GM19099 (cell line): ENCODE results near the gene TFEB.

ENCODE experiments used
- POLR2A ChIP-seq: IDR thresholded peaks from 3 replicates; pipeline ENCODE4 v1.6.1; 2011; ENCODE audit warnings: low read depth; ENCODE audit not compliant: insufficient read length; ENCODE audit errors: extremely low read depth

TFEB gene

GRCh38 chr6:41700463-41701347 is 34.7 kb downstream of the TFEB start:
- TF ChIP-seq POLR2A: no peak

DNA sequence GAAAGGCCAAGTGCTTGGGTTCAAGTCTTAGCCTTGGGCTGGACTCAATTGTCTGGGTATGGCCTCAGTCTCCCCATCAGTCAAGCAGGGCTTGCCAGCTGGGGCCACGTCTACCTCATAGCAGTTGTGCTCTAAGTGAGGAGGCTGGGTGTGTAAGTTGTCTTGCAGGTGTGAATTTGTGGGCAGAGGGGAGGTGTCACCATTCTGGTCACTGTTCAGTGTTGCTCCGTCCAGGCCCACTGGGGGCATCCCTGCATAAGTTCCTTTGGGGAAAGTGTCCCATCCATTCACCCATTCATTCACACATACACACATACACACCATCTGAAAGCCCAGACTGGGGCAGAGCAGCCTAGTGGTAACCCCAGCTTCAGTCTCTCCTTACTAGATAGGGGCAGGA is 36.3 kb downstream of the TFEB start:
- no peak for TF ChIP-seq POLR2A

GRCh38 chr6:41697861-41698781 is 37.3 kb downstream of the TFEB start:
- no peak for TF ChIP-seq POLR2A

DNA sequence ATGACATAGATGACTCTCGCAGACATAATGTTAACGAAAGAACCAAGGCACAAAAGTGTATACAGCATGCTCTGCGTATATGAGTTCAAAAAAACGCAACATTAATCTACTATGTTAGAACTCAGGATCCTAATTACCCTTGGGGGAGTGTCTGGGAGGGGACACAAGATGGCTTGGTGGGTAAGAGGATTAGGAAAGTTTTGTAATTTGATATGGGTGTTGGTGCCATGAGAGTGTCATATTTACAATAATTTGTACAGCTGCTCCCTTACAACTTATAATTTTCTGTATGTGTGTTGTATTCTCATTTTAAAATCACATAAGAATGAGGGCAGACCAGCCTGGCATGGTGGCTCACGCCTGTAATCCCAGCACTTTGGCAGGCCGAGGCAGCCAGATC is 38.6 kb downstream of the TFEB start:
- no peak for TF ChIP-seq POLR2A

GRCh38 chr6:41695825-41696224 is 39.6 kb downstream of the TFEB start:
- TF ChIP-seq POLR2A: no peak

DNA sequence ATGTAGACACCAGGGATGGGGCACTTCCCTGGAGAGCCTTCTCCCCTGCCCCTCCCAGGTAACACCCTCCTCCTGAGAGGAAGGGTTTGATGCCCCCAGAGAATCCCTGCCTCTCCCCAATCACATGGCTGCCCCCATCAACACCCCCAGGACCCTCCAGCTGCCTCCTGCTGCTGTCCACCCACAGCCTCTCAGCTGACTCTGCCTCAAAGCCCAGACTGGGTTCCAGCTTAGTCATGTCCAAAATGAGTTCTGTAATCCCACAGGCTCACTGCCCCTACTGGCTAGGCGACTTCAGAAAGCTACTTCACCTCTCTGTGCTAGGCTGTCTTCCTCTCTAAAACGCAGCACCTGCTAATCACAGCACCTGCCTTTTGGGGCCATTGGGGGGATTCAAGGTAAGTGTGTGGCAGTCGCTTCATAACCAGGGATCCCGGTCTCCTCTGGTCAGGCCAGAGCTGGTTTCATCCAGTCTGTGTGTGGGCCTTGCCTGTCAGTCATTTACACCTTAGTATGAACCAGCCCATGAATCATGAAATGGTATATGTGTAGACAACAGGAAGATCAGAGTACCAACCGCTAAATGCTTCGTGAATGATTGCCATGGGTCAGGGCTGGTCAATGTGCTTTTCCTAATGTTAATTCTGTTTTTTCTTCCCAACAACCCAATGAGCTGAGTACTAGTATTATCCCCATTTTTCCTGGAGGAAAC is 40.4 kb downstream of the TFEB start:
- TF ChIP-seq POLR2A: no peak

DNA sequence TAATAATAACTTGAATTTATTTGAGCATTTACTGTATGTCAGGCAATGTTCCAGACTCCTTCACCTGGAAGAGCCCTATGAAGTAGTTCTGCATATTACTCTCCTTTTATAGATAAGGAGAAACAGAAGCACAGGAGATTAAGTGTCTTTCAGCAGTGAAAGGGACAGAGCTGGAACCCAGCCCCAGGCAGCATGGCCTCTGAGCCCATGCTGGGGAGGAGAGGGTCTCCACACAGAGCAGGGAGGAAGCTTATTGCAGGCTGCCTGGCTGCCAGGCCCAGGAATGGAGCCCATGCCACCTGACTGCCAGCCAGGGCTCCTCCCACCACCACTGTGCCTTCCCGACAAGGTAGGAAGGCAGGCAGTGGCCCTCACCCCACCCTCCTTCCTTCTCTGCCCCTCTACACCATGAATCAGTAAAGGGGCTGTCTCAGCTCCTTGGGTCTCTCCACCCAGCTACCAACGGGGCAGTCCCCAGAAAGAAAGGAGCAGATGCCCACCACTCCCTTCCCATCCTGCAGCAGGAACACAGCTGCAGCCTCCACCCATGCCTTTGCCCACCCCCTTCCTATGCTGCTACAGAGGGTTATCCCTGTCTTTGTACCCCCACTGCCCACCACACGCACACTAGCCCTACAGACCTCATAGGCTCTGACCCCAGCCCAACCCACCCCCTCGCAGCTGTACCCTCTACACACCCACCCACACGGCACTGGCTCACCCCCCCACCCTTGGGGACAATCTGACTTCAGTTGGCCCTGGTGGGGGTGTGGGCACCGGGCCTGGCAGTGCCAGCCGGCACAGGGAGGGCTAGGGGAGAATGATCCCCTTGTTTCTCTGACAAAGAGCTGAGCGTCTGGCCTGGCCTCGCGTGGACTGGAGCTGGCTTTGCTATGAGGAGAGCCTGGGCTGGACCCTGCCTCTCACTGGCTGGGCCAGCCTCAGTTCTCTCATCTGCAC is 41.8 kb downstream of the TFEB start:
- peak; percentile 12 for TF ChIP-seq POLR2A

- no peak for TF ChIP-seq POLR2A
These were observed 42.7 kb downstream of the TFEB start for GRCh38 chr6:41692730-41693129.

- TF ChIP-seq POLR2A: no peak
These were observed 43.2 kb downstream of the TFEB start for GRCh38 chr6:41692080-41692675.

DNA sequence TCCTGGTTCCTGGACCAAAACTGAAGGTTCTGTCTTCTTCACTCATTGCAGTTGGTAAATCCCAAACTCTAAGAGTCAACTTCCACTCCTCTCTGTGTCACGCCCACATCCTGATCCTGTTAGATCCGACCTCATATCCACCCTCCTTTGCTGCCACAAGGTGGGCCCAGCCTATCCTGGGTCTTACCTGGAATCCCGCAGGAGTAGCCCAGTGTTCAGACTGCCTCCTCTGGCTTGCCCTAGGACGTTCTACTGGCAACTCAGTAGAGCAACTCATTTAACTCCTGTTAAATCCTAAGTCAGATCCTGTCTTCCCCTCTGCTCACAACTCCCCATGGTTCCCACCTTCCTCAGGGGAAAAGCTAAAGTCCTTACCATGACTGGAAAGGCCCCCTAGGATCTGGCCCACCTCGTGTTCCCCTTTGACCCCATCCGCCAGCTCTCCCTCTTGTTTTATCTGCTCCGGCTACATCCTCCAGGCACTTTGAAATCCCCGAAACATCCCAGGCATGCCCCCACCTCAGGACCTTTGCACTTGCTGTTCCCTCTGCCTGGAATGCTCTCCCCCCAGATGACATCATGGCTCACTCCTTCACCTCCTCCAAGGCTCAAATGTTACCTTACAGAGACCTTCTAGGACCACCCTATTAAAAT is 43.9 kb downstream of the TFEB start:
- TF ChIP-seq POLR2A: no peak

- no peak for TF ChIP-seq POLR2A
These were observed 44.7 kb downstream of the TFEB start for GRCh38 chr6:41690541-41691330.
